Measurements from ENCODE around the gene GNG12.

GNG12 gene

GRCh38 chr1:67724928-67725560 is 108.2 kb downstream of the GNG12 start:
- no peak for DNase-seq

- DNase-seq = no peak
Measured at GRCh38 chr1:67723620-67724019, 109.6 kb downstream of the GNG12 start.

DNA sequence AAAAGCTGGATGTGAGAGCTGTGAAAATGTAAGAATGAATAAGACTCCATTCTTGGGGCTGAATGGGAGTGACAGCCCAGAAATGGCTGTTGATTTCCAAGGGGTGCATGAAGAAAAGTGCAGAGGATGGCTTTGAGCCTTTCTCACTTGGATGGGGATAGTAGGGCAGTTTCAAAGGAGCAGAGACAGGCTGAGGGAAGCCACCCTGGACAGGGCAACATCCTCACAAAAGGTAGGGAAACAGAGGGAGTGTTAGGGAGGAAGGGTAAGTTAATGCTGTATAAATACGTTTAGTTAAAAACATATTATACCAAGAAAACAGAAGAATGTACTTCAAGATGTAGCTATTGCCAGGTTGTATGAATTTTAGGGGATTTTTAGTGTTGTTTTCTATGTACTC is 110.1 kb downstream of the GNG12 start:
- DNase-seq = no peak

DNA sequence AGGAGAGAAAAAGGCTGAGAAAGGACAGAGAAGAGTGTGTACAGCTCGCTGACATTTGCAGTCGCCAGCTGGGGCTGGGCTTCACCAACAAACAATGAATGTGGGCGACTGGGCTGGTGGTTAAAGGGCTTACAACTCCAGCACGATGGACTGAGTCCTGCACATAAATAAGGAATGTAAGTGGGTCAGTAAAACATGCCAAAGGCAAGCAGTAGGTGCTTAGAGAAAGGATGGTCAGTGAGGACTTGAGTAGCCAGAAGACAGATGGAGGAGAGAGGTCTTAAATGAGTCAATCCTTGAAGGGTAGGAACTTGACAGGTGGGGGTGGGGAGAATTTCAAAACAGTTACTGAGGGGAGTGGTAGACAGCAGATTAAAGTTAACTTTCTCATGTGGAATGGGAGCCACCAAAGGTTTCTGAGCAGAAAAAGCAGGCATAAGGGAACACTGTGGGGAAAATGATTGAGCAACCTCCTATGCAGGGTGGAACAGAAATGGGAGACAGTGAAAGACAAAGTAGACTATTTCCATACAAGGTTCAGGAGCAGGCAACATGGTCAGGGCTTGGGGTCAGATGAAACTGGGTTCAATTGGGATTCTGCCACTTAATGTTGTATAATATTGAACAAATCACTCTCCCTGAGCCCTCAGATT is 110.8 kb downstream of the GNG12 start:
- no peak for DNase-seq

DNA sequence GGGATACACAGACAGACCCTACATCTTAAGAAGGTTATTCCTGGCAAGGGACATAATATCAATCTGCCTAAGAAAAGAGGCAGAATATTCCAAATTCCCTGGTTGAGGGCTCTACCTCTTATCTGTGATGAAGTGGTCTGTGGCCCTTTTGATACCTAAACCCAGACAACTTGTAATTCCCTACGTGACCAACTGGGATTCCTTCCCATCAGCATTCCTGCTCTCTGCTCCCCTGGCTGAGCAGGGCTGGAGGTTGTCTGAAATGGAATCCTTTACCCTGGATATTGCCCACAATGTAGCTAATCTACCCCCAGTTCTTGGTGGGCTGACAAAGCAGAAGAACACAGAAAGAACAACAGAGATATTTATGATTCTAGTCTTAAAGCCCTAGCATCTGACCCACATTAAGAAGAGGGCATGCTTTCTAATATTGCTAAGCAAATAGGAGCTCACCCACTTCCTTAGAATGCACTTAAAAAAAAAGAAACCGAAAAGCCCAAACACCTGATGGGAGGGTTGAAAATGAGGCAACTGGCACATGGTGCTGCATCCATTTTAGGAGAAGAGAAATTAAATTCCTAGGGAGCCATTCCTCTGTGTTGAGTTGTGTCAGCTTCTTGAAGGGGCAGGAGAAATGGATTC is 111.5 kb downstream of the GNG12 start:
- DNase-seq = no peak

GRCh38 chr1:67721112-67721511 is 112.2 kb downstream of the GNG12 start:
- DNase-seq = no peak

DNA sequence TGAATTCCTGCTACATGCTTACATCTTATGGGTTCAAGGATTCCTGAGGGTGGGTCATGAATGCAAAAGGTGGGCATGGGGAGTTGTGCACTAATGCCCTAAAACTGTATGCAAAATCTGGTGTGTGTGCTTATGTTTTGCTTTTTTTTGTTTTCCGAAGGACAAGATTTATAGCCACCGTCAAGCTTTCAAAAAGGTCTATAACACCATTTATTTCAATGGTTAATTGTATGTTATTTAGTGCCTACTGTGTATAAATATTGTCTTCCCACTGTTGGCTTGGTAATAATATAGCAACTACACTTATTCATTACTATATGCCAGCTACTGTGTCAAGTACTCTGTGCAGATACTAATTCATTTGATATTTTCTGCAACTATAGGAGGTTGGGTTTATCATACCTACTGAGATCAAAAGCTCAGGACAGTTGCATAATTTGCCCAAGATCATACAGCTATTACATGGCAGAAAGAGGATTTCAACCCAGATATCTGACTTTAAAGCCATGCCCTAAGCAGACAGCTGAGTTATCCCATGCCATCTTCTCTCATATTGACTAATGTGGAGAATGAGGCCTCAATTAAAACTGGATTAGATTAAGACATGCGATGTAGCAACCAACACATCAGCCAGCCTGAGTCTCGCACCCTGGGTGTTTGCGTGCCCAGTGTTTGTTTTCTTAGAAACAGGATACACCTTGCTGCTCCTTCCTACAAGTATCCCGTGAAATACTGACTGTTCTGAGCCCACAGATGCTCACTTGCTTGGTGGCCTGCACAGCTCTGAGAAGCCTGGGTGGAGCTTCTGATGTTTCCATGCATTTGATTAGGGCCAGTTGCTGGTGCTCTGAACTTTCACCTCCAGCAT is 113.7 kb downstream of the GNG12 start:
- no peak for DNase-seq

DNA sequence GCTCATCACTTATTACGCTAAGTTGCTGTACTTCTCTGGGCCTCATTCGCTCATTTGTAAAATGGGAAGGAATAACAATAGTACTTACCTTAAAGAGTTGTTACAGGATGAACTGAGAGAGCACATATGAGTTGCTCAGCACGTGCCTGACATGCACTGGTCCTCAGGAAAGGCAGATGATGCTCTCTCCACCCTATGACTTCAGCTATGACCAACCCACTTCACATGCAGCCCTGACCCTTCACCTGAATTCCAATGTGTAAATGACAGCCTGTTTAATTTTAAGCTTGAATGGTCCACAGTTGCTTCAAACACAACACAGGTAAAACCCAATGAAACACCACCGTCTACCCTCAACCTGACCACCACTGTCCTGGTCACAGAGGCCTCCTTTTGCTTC is 115.4 kb downstream of the GNG12 start:
- DNase-seq = no peak

DNA sequence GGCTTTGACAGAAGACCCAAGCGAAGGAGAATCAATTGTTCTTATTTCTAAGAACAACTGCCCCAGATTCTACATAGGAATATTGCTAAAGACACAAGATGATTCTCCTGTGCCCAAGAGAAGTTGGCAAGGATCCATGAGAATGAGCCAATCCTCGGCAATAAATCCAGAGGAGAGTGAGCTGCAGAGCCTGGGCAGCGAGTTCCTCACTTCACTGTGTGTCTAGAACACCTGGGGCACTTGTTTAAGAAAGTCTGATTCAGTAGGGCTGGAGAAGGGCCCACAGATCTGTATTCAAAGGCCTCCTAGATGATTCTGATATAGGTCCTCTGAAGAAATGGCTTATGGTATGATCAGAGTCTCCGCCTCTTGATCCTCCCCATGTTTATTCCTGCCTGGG is 116.5 kb downstream of the GNG12 start:
- no peak for DNase-seq

GRCh38 chr1:67715819-67716218 is 117.4 kb downstream of the GNG12 start:
- no peak for DNase-seq

- no peak for DNase-seq
Measured at GRCh38 chr1:67713057-67713846, 120.0 kb downstream of the GNG12 start.

DNA sequence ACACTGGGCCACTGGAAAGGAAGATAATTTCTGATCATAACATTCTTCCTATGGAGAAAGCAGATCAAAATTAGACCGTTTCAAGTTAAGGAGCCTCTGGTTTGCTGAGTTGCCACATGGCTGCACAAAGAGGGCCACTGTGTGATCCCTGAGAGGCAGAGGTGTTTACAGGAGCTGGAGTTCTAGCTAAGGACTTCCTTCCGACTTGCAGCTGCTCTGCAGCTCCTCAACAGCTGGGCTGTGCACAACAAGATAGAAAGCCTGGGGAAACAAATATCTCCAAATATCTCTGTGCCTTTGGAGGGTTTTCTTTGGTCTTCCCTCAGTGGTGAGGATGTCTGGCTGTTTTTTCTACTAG is 121.4 kb downstream of the GNG12 start:
- DNase-seq = no peak

DNA sequence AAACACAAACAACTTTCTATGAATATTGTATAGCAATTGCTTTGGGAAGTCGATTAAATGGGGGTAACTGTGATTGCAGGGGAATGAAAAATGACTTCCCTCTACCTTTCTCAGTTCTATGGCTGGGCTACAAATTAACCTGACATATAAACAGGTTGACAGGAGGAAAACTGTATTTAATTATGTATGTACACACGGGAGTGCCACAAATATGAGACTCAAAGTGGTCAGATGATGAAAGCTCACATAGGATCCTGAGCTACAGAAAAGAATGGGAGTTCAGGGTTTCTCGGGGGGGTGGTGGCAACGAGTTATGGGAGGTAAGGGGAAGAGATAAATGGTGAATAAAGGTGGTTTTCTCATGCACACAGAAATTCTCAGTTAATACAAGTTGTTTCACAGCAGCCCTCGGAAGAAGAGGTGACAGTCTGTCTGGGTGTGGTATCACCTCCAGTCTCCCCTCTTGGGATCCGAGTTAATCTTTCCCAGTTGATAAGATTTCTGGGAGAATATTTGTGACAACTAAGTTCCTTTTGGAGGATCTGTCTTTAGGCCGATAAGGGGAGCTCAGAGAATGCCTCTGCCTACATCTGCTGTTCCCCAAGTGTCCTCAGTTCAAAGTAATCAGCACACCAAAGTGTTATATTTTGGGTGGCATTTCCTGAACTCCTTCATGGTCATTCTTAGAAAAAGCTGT is 122.0 kb downstream of the GNG12 start:
- DNase-seq = no peak

DNA sequence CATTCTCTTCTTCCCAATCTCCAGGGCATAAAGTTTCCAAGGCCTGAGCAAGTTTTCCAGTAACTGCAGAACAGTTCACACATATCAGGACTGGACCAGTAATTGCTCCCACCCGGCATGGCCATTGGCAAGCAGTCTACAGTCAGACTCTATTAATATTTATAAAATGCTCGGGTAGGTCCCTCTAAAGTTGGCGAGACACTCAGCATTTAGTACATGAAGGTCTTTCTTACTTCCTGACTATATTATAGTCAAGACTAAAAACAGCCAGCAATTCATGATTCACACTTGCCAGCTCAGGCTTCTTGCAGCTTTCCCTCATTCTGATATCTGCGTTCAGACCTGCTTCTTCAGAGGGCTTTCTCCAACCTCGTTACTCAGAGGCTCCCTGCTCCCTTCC is 122.8 kb downstream of the GNG12 start:
- no peak for DNase-seq

DNA sequence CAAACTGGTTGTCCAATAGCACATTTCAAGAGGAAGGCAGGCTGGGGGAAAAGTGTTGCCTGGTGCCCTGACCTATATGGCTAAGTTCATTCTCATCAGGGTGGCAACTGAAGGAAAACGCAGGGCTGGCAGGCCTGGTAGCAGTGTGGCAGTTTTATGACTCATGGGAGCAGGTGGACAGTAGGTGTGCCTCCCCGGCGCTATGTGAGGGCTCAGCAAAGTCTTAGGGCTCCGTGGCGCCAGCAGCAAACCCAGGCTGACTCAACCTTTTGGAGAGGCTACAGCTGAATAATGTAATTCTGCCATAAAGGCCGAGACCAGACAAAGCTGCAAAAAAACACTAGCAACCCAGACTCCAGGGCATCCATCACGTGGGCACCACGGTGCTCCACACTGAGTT is 124.7 kb downstream of the GNG12 start:
- no peak for DNase-seq

- no peak for DNase-seq
Measured at GRCh38 chr1:67705735-67706453, 127.4 kb downstream of the GNG12 start.

DNA sequence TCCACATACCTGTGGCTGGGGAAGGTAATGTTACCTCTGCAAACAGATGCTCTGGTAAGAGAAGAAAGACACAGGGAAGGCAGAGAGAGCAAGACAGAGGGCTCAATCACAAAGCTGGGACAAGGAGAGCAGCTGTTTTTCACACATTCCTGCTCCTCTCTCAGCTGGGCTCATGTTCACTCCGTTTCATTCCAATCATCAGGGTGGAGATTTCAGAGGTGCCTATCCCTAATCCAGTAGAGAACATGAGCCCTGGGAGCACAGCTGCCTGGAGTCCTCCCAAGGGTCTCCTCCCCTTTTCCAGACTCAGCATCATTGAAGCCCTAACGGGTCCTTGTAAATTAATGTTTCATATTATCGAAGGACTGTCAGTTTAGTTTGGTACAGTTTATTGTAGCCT is 128.9 kb downstream of the GNG12 start:
- no peak for DNase-seq

GRCh38 chr1:67701876-67702275 is 131.4 kb downstream of the GNG12 start:
- no peak for DNase-seq

GRCh38 chr1:67700692-67701410 is 132.4 kb downstream of the GNG12 start:
- no peak for DNase-seq

DNA sequence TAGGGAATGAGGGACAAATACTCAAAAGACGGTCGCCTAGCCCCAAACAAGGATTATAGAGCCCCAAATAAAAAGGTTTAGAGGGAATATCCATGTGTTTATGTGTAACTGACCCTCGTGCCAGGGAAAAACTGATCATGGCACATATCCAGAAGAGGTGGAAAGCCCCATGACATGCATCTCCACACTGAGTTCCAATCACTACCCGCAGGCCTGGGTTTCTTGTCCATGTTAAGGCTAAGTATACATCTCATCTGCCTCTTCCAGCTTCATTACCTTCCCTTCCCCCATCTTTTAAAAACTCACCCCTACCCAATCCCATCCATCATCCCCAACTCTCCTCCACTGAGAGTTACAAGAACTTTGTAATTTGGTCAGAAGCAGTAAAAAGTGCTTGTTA is 133.0 kb downstream of the GNG12 start:
- no peak for DNase-seq

DNA sequence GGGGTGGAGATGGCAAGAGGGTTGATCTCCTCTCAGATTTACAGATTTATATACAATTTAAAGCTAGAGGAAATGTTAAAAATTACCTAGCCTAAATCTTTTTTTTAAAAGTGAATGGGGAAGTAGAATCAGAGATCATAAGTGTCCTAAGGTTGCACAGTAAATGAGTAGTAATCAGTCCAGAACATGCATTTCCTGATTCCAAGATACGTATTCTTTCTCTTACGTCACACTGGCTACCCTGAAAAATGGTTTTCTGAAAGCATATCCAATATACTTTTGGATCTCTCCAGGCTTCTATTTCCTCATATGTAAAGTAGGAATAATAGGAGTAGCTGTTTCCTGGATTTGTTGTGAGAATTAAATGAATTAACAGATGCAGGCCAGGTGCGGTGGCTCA is 136.6 kb downstream of the GNG12 start:
- no peak for DNase-seq
